GM23338 (cell line): ENCODE measurements around the gene CNTNAP3.
"Not testable (repeated sequence)": the region's sequence is repeated elsewhere in the genome, so short reads cannot be mapped to it uniquely, and the experiment has no call there.

Source experiments
- CREB1 ChIP-seq: fragments of 250-450 bp; sonication (Bioruptor Pico); IDR thresholded peaks from 2 replicates; pipeline ENCODE4 v1.5.0; 2020; ENCODE audit warnings: low read depth, mild to moderate bottlenecking, moderate library complexity
- CTCF ChIP-seq, 2 experiments: fragments of 200-600 bp in 1 of 2; sonication (generic) in 1 of 2; conservative IDR thresholded peaks; 2 replicates each; pipeline versions ENCODE4 v1.5.1 to v1.6.1; 2016 to 2017; ENCODE audit warnings: antibody characterized with exemption in 2 of 2, low read depth in 2 of 2, mild to moderate bottlenecking in 2 of 2, moderate library complexity in 1 of 2
- EZH2 ChIP-seq: fragments of 200-600 bp; sonication (generic); IDR thresholded peaks from one replicate; pipeline ENCODE4 v1.8.0; 2017; ENCODE audit warnings: antibody characterized with exemption, mild to moderate bottlenecking, low read depth; ENCODE audit not compliant: unreplicated experiment
- NANOG ChIP-seq: IDR thresholded peaks from 2 replicates; pipeline ENCODE4 v1.6.1; 2016; ENCODE audit warnings: antibody characterized with exemption, borderline replicate concordance

GRCh38 chr9:39030204-39031019 is 257.6 kb downstream of the CNTNAP3 start:
- TF ChIP-seq CTCF (conservative IDR thresholded peaks at IDR 0.05; ENCODE audit: low read depth in 2 of 2); CREB1 (CRISPR knock-in tag); EZH2; NANOG: not testable (repeated sequence)
